Thyroid gland (tissue), 4 donors: ENCODE measurements around the gene CLMP.

ENCODE experiments used
- POLR2A ChIP-seq, 2 donors: fragments of 450-650 bp; IDR thresholded peaks; one replicate each; pipeline ENCODE4 v1.6.1; 2017; ENCODE audit warnings: antibody characterized with exemption in 2 of 2, mild to moderate bottlenecking in 2 of 2, moderate library complexity in 1 of 2
- TF ChIP-seq, protein P1 (sequence below), 6 experiments: fragments of 200-600 bp in 3 of 6; fragments of 450-650 bp in 3 of 6; sonication (generic) in 3 of 6; IDR thresholded peaks; one replicate each; pipeline ENCODE4 v1.5.1; 2016 to 2019; ENCODE audit warnings: antibody characterized with exemption in 6 of 6, mild to moderate bottlenecking in 2 of 6, inconsistent platforms in 1 of 6, moderate library complexity in 1 of 6

DNA sequence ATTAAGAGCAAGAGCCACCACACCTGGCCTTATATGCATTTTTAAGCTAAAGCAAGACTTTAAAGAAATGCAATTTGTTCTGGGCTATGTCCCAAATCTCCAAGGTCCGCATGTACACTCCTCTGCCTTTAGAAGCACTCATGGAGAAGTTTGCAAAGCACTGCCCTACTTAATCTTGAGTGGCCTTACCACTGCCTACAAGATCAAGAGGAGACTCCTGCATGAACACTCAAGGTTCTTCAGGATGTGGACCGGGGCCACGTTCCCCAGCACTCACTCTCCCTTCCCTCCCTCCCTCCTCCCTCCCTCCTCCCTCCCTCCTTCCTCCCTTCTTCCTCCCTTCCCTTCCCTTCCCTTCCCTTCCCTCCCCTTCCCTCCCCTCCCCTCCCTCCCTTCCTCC, 69.9 kb downstream of the CLMP start:
- TF ChIP-seq, protein P1, sequence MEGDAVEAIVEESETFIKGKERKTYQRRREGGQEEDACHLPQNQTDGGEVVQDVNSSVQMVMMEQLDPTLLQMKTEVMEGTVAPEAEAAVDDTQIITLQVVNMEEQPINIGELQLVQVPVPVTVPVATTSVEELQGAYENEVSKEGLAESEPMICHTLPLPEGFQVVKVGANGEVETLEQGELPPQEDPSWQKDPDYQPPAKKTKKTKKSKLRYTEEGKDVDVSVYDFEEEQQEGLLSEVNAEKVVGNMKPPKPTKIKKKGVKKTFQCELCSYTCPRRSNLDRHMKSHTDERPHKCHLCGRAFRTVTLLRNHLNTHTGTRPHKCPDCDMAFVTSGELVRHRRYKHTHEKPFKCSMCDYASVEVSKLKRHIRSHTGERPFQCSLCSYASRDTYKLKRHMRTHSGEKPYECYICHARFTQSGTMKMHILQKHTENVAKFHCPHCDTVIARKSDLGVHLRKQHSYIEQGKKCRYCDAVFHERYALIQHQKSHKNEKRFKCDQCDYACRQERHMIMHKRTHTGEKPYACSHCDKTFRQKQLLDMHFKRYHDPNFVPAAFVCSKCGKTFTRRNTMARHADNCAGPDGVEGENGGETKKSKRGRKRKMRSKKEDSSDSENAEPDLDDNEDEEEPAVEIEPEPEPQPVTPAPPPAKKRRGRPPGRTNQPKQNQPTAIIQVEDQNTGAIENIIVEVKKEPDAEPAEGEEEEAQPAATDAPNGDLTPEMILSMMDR (IDR thresholded peaks at IDR 0.05), result no peak
- TF ChIP-seq POLR2A (IDR thresholded peaks at IDR 0.05), result no peak
